ENCODE measurements around the gene AP2M1. TPM values are rescaled to one million over a fixed set of nuclear protein-coding genes. Genes with fewer than 3 reads are reported as not detected.

Gene AP2M1
- total and polyA plus RNA-seq, 2 of the 8 experiments (the other 6 are each of a cell fraction or from before 2014, with no cell fraction given), result 403 to 454 TPM

DNA sequence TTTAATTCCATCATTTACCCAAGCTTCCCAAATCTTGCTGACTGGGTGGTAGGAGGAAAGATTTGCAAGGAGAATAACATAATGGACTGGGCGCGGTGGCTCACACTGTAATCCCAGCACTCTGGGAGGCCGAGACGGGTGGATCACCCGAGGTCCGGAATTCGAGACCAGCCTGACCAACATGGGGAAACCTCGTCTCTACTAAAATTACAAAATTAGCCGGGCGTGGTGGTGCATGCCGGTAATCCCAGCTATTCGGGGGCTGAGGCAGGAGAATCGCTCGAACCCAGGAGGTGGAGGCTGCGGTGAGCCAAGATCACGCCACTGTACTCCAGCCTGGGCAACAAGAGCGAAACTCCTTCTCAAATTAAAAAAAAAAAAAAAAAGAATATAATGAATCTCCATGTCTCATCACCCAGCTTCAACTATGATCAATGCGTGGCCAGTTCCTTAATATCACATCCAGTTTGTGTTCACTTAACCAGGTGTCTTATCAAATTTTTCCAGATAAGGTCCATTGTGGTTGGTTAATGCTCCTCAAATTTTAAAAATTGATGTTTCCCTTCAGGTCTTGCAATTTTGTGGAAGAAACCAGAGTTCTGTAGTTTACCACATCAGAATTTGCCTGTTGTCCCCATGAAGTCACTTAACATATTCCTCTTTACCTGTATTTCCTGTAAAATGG lies 10.0 kb downstream of the AP2M1 start:
- H2AK5ac ChIP-seq (ENCODE audit: low read depth, low read length), result no peak overlapping the region
- no peak overlapping the region for H2AFZ ChIP-seq (ENCODE audit: low read length)
- ChIA-PET POLR2A (ENCODE audit: partially characterized antibody) (interaction anchor here (1.0 to 2.4 kb wide), 10 partner anchors 8 to 131 kb away, joined by 3 to 18 read pairs (median 9); partner anchors contain the start of genes AP2M1, DVL3 and EIF2B5), CTCF (ENCODE audit: partially characterized antibody) (interaction anchor here (1.0 to 2.2 kb wide), 9 partner anchors 12 to 105 kb away, joined by 3 to 13 read pairs (median 4); partner anchors contain the start of gene EEF1AKMT4)
- FAIRE-seq (no peak), DNase-seq (ENCODE audit: low read depth in 1 of 2, low spot score in 2 of 2) (no peak)
- TF ChIP-seq POU5F1 (IDR thresholded peaks at IDR 0.05; ENCODE audit: low read depth, low read length), result no peak
- TF ChIP-seq GTF2F1 (IDR thresholded peaks at IDR 0.05; ENCODE audit: borderline replicate concordance, low read depth, low read length), result no peak
- no peak for TF ChIP-seq SUZ12 (IDR thresholded peaks at IDR 0.05; ENCODE audit: low read length)
- TF ChIP-seq TEAD4 (IDR thresholded peaks at IDR 0.05; ENCODE audit: low read depth, low read length), result no peak
- no peak for TF ChIP-seq NANOG (IDR thresholded peaks at IDR 0.05; ENCODE audit: insufficient read depth, low read depth, low read length, poor library complexity, severe bottlenecking)
- TF ChIP-seq POLR2A (IDR thresholded peaks at IDR 0.05; ENCODE audit: control extremely low read depth in 1 of 2, low read depth in 2 of 2, low read length in 2 of 2), result no peak
- TF ChIP-seq CBX5 (IDR thresholded peaks at IDR 0.05; ENCODE audit: low read depth, low read length), result no peak
- TF ChIP-seq, protein P1, sequence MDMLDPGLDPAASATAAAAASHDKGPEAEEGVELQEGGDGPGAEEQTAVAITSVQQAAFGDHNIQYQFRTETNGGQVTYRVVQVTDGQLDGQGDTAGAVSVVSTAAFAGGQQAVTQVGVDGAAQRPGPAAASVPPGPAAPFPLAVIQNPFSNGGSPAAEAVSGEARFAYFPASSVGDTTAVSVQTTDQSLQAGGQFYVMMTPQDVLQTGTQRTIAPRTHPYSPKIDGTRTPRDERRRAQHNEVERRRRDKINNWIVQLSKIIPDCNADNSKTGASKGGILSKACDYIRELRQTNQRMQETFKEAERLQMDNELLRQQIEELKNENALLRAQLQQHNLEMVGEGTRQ (IDR thresholded peaks at IDR 0.05; ENCODE audit: low read length), result no peak
- TF ChIP-seq CTBP2 (IDR thresholded peaks at IDR 0.05; ENCODE audit: borderline replicate concordance, insufficient read depth, insufficient read length, low read length), result no peak
- TF ChIP-seq SP4 (IDR thresholded peaks at IDR 0.05; ENCODE audit: low read length), result no peak
- no peak for TF ChIP-seq SP2 (IDR thresholded peaks at IDR 0.05; ENCODE audit: low read length)
- no peak overlapping the region for H2BK15ac ChIP-seq (ENCODE audit: low read length)
- no peak overlapping the region for H3K4ac ChIP-seq (replicated peaks; ENCODE audit: insufficient read length, low read depth, low read length)
- no peak overlapping the region for H2BK5ac ChIP-seq (ENCODE audit: low read depth, low read length)
- no peak overlapping the region for H4K8ac ChIP-seq (ENCODE audit: extremely low read depth, insufficient read depth, low read length)
- no peak overlapping the region for H2BK20ac ChIP-seq (ENCODE audit: low read length)
- H3K79me2 ChIP-seq (ENCODE audit: control insufficient read depth in 1 of 2, insufficient read depth in 2 of 2, low read length in 2 of 2), result peaks cover 6 to 27% of the 10 kb centered on the region in 2 experiments; a peak in 3 of 4 replicates
- H3K9me3 ChIP-seq (ENCODE audit: insufficient read depth in 2 of 2, low read depth in 1 of 2, low read length in 1 of 2), result no peaks in the 10 kb centered on the region
- peak overlapping the region in 3 of 4 experiments; percentile 76 to 80 (median 78); a peak in 5 of 7 replicates for H3K9ac ChIP-seq (replicated peaks in 1 of 4; ENCODE audit: extremely low read depth in 1 of 4, low read depth in 3 of 4, low read length in 3 of 4)
- no peak overlapping the region for H3K18ac ChIP-seq (ENCODE audit: extremely low read depth, low read length)
- peaks cover 10% of the 10 kb centered on the region for H3K79me1 ChIP-seq (ENCODE audit: low read depth, low read length)
- H3K4me1 ChIP-seq (replicated peaks in 1 of 4; ENCODE audit: control insufficient read depth in 3 of 4, insufficient read depth in 4 of 4, low read length in 3 of 4), result peaks cover 0 to 8% (median 5%) of the 10 kb centered on the region in 4 experiments; a peak in 6 of 7 replicates
- H2BK12ac ChIP-seq (ENCODE audit: low read depth, low read length), result no peak overlapping the region
- H3K14ac ChIP-seq (ENCODE audit: insufficient read length), result no peak overlapping the region
- H3K56ac ChIP-seq (replicated peaks; ENCODE audit: insufficient read length, low read depth, low read length), result peak overlapping the region; percentile 32
- no peak overlapping the region for H4K91ac ChIP-seq (replicated peaks; ENCODE audit: insufficient read length, low read length)
- peak overlapping the region; percentile 92; the same call in 1 of the 2 replicates for H3K27ac ChIP-seq (ENCODE audit: low read depth, low read length)
- H3K27me3 ChIP-seq (replicated peaks in 1 of 4; ENCODE audit: control insufficient read depth in 3 of 4, extremely low read depth in 1 of 4, insufficient read depth in 3 of 4, low read length in 3 of 4), result no peaks in the 10 kb centered on the region; a peak in 1 of 7 replicates
- peak overlapping the region; percentile 88 to 97 for H3K4me2 ChIP-seq (ENCODE audit: insufficient read depth in 1 of 2, low read depth in 2 of 2, low read length in 2 of 2)
- H3K23me2 ChIP-seq (ENCODE audit: low read depth, low read length), result peaks cover 15% of the 10 kb centered on the region
- peaks cover 0 to 16% of the 10 kb centered on the region in 2 experiments for H4K20me1 ChIP-seq (replicated peaks in 1 of 2; ENCODE audit: control insufficient read depth in 1 of 2, insufficient read depth in 2 of 2, low read length in 2 of 2)
- peaks cover 42 to 68% (median 48%) of the 10 kb centered on the region in 4 experiments for H3K36me3 ChIP-seq (ENCODE audit: control insufficient read depth in 2 of 4, insufficient read depth in 4 of 4, low read length in 3 of 4)
- no peak overlapping the region for H3K23ac ChIP-seq (ENCODE audit: insufficient read length)
- H4K5ac ChIP-seq (ENCODE audit: insufficient read length, low read depth, low read length), result peak overlapping the region; percentile 62
- H2BK120ac ChIP-seq (replicated peaks; ENCODE audit: low read depth, low read length), result no peak overlapping the region
- 96% methylated on average over 17 of the region's 18 CpGs; no CpG with 5 or more reads in 1 of the 2 experiments for WGBS, 2 experiments (ENCODE audit: extremely low coverage in 1 of 2, insufficient coverage in 1 of 2, insufficient read length in 1 of 2, insufficient replicate concordance in 2 of 2, low coverage in 1 of 2, low lambda C conversion rate in 2 of 2, missing lambda C conversion rate in 1 of 2)
- H3K4me3 ChIP-seq (ENCODE audit: extremely low read depth in 1 of 4, insufficient read depth in 2 of 4, low read depth in 3 of 4, low read length in 4 of 4), result peak overlapping the region in 2 of 4 experiments; percentile 37 to 62; a peak in 3 of 8 replicates
